Measurements from ENCODE around the gene DNAJB1.

Gene DNAJB1

GRCh38 chr19:14496029-14496833 is 22.0 kb downstream of the DNAJB1 start, which contains the start of gene GIPC1:
GIPC1 (minus strand) TSS chr19:14496127; CDS start chr19:14482976, 13,151 bp downstream.
- DNase-seq (ENCODE audit: low spot score), result peak; percentile 100

DNA sequence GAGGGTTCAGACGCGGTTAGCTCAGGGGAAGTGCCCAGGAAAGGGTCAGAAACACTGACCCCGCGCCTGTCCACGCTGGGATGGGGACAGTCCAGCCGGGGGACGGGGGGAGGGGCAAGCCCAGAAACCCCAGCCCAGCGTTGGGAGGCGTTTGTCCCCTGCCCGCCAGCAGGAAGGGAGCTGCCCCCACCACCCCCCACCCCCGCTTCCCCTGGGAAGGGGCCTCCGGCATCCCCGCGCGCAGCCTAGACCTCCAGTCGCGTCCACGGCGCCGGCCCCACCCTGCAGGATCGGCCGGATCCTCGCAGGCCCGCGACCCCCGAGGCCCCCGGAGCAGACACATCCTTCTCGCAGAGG is 22.5 kb downstream of the DNAJB1 start:
- peak; percentile 37 for DNase-seq (ENCODE audit: low spot score)

DNA sequence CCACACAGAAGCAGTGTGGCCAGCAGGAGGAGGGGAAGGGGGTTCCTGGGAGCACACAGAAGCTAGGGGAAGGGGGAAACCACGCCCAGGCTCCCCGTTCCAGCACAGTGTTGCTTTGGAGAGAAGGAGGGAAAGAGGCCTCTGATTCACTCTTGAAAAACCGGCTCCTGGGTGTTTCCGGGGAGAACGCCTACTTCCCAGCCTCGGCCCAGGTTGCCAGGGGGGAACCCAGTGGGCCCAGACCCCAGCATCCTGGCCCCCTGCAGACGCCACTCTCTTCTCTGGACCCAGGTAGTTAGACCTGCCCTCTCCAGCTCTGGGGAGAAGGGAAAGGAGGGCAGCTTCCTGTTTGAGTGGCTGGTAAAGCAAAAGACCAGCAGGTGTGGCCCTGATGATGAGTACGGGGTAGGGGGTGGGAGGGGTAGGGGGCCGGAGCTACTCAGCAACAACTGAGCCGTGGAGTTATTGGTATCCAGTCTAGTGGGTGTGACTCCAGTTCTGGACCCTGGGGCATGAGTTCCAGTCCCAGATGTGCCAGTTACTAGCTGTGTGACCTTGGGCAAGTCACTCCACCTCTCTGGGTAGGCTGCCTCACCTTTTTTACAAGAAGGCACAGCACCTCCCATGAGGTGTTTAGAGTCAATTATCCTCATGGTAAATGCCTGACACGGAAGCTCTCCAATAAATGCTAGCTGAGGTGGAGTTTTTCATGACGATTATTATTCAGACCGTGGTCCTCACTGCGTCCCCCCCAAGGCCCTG is 23.1 kb downstream of the DNAJB1 start:
- DNase-seq (ENCODE audit: low spot score), result peak; percentile 40

GRCh38 chr19:14494411-14494810 is 23.8 kb downstream of the DNAJB1 start:
- no peak for DNase-seq (ENCODE audit: low spot score)

- DNase-seq (ENCODE audit: low spot score), result no peak
Measured at GRCh38 chr19:14492756-14493337, 25.4 kb downstream of the DNAJB1 start.

DNA sequence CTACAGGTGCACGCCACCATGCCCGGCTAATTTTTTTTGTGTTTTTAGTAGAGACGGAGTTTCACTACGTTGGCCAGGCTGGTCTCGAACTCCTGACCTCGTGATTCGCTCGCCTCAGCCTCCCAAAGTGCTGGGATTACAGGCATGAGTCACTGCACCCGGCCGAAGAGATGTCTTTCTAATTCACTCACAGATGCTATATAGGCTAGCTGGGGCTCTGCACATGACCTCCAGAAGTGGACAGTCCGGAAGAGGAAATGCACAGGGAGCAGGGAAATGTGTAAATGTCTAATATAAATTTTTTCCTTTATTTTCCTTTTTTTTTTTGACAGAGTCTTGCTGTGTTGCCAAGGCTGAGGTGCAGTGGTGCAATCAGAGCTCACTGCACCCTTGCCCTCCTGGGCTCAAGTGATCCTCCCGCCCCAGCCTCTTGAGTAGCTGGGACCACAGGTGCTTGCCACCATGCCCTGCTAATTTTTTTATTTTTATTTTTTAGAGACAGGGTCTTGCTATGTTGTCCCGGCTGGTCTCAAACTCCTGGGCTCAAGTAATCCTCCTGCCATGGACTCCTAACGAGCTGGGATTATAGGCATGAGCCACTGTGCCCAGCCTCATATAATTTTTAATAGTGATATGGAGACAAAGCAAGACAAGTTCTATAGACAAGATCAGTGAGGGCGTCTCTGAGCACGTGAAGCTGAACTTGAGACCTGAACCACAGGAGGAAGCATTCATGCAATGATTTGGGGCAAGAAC is 30.6 kb downstream of the DNAJB1 start:
- DNase-seq (ENCODE audit: low spot score), result no peak

GRCh38 chr19:14482172-14482941 is 35.8 kb downstream of the DNAJB1 start:
- no peak for DNase-seq (ENCODE audit: low spot score)

DNA sequence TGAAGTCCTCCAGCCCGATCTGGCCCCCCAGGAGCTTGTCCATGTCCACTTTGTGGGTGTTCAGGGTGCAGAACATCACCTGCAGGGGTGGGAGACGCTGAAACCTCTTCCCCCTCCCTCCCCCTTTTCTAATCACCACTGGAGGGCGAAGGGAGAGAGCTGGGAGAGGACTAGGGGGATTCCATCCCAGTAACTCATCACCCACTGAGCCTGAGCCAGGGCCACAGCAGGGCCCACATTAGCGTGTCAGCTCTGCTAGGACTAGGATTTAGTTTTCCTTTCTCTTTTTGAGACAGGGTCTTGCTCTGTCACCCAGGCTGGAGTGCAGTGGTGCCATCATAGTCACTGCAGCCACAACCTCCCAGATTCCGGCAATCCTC is 37.5 kb downstream of the DNAJB1 start:
- DNase-seq (ENCODE audit: low spot score), result no peak

DNA sequence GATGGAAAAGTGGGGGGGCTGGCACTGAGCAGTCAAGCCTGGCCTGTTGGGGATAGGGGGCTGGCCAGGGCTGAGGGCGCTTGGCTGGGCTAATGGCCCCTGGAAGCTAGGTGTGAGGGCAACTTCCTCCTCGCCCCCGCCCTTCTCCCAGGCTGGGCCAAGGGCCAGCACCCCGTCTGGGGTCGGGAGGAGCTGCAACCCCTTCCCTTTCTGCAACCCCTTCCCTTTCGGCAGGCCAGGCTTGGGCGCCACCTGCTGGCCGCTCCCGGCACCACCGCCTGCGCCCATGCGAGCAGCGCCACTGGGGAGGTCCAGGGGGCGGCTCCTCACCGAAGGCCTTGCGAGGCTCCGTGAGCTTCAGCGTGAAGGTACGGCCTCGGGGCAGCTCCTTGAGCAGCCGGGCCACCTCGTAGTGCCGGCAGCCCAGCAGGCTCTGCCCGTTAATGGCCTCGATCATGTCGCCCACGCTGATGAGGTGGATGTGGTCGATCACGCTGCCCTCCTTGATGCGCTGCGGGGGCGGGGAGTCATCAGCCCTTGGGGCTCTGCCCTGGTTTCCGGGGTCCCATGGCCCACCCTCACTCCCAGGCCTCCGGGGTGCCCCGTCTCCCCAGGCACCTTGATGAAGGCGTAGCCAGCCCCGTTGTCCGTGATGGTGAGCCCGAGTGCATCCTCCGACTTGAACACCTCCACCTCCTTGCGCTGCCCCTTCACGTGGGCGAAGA is 38.1 kb downstream of the DNAJB1 start:
- peak; percentile 62 for DNase-seq (ENCODE audit: low spot score)

GRCh38 chr19:14479309-14479974 is 38.8 kb downstream of the DNAJB1 start:
- DNase-seq (ENCODE audit: low spot score), result no peak

DNA sequence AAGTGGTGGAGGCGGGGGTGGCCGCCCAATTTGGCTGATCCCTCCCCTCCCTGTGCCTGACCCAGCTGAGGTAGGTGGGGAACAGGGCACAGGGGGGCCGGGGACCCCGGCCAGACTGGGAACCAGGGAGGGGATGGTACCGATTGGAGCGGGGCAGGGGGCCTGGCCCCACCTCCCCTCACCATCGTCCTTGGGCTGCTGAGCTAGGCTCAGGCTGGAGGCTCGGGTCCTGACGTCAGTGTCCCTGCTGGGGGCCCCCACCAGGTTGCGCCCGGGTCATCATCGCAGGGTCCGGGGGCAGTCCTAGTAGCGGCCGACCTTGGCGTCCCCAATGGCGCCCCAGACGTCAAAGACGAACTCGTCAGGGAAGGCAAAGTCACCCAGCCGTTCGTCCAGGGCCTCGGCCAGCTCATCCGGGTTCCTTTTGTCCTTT is 40.1 kb downstream of the DNAJB1 start:
- DNase-seq (ENCODE audit: low spot score), result no peak

GRCh38 chr19:14477418-14478112 is 40.6 kb downstream of the DNAJB1 start:
- no peak for DNase-seq (ENCODE audit: low spot score)

DNA sequence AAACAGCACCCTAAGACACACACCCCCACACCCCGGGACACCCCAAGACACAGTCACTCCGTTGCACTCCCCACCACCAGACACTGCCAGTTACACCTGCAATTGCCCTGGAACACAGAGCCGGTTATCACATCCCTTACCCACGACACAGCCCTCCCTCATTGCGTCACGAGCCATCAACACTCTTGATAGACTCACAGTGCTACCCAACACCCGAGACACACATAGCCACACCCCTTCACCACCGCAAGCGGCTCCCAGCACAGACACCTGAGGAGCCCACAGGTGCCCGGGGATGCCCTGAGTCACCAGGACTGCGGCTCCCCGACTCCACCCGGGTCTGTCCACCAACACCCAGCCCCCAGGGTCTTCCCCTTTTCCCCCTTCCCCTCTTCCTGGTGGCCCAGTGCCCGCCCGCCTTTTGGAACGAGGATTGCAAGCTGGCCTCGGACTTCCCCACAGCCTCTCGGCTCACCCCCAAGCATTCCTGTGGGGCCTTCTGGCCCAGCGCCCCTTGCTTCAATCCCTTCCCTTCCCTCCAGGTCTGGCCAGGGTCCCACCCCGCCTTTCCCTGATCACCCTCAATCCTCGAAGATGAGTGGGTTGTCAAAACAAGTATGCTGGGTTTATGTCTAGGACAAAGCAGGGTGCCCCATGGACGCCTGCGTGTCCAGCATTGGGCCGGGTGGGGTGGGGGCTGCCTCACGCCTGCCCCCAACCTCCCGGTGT is 41.4 kb downstream of the DNAJB1 start:
- peak; percentile 78 for DNase-seq (ENCODE audit: low spot score)

- DNase-seq (ENCODE audit: low spot score), result no peak
Measured at GRCh38 chr19:14476327-14476672, 41.9 kb downstream of the DNAJB1 start.

DNA sequence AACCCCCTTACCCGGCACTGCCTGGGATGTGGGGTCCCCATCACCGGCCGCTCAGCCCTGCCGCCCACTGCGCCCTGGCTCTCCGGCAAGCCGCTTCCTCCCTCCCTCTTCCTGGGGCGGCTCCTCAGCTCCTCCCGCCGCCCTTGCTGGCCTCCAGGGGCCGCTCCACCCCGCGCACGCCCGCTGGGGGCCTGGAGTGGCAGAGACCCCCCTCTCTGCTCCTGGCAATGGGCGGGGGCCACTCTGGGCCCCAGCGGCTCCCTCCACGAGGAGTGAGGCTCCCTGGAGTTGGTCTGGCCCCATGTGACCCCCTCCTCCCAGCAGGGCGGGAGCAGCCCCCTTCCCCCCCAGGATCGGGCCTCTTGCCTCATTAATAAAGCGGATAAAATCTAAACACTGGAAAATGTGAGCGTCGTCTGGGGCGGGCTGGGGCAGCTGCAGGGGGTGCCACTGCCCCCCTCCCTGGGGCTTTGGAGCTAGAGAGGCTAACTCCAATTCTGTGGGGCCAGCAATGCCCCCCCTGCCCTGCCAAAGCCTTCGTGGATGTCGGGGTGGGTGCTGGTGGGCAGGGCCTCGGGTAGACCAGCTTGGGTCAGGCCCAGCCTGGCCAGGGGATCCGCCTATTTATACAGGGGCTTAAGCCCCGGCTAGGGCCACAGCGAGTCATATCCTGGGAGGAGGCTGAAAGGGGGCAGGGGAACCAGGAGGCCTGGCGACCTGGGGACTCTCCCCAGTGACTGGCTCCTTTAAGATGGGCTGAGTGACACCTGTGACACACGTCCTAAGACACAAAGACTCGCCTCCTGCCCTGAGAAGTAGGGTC is 42.7 kb downstream of the DNAJB1 start, which contains the start of gene PTGER1:
Gene PTGER1, minus strand, starts transcription at position 104 of the 823 bp plus-strand sequence. CDS start 1,034 bp downstream, outside the sequence.
- DNase-seq (ENCODE audit: low spot score), result peak; percentile 72

- no peak for DNase-seq (ENCODE audit: low spot score)
Measured at GRCh38 chr19:14474827-14475226, 43.4 kb downstream of the DNAJB1 start.

GRCh38 chr19:14473978-14474578 is 44.1 kb downstream of the DNAJB1 start:
- DNase-seq (ENCODE audit: low spot score), result peak; percentile 53
